Effector CD8-positive, alpha-beta T cell (primary cell): ENCODE data around the gene PLET1.
"Not testable (repeated sequence)": the region's sequence is repeated elsewhere in the genome, so short reads cannot be mapped to it uniquely, and the experiment has no call there.

Source experiments
- DNase-seq: peaks from one replicate; lab custom pipeline; 2025; lab: John Stamatoyannopoulos, UW

Gene PLET1

GRCh38 chr11:112212290-112212689 is 48.4 kb downstream of the PLET1 start:
- DNase-seq, result no peak

GRCh38 chr11:112211536-112211935 is 49.1 kb downstream of the PLET1 start:
- DNase-seq, result no peak

DNA sequence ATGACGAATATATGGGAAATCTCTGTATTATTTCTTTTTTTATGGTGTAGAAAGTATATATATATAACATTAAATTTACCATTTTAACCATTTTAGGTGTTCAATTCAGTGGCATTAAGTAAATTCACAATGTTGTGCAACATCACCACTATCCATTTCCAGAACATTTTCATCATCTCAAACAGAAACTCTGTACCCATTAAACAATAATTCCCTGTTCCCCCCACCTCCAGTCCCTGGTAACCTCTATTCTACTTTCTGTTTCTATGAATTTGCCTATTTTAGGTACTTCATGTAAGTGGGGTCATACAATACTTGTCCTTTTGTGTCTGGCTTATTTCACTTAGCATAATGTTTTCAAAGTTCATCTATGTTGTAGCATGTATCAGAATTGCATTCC is 49.8 kb downstream of the PLET1 start:
- no peak for DNase-seq

GRCh38 chr11:112206071-112206470 is 54.6 kb downstream of the PLET1 start:
- DNase-seq, result no peak

- DNase-seq, result no peak
Measured at GRCh38 chr11:112200252-112200651, 60.4 kb downstream of the PLET1 start.

DNA sequence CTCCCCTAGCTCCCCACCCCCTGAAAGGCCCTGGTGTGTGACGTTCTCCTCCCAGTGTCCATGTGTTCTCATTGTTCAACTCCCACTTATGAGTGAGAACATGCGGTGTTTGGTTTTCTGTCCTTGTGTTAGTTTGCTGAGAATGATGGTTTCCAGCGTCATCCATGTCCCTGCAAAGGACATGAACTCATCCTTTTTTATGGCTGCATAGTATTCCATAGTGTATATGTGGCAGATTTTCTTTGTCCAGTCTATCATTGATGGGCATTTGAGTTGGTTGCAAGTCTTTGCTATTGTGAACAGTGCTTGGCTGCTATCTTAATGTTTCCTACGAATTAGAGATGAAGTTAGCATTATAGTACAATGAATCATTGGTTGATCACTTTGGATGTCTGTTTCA is 61.6 kb downstream of the PLET1 start:
- not testable (repeated sequence) for DNase-seq
